Measurements from ENCODE around the gene SORCS2.

GRCh38 chr4:7755561-7755960, 563.2 kb downstream of the SORCS2 start:
- no peak for TF ChIP-seq POLR2A (IDR thresholded peaks at IDR 0.05; ENCODE audit: low read length)
- no peak for TF ChIP-seq GATA1 (IDR thresholded peaks at IDR 0.05; ENCODE audit: low read depth, low read length)
